Activated B cell treated with CpG ODN at 0.5 μM for 24 hours (primary cell): ENCODE measurements around the gene SCFD2. TPM values are rescaled to one million over a fixed set of nuclear protein-coding genes. Genes with fewer than 3 reads are reported as not detected.

Experiments
- ATAC-seq: fragments of 200-7000 bp; cut with Tn5 transposase; one replicate; pipeline ENCODE4 v1.10.0; 2021; ENCODE audit warnings: low read depth, mild to moderate bottlenecking, moderate library complexity
- CTCF ChIA-PET: fragments of 350-600 bp; sonication (Branson Sonifier 250); formaldehyde crosslinking; loops from one replicate; lab custom pipeline; 2021; ENCODE audit warnings: antibody characterized with exemption; lab: Charles Lee
- POLR2A ChIA-PET: fragments of 350-600 bp; sonication (Branson Sonifier 250); formaldehyde crosslinking; loops from one replicate; lab custom pipeline; 2021; ENCODE audit warnings: antibody characterized with exemption; lab: Charles Lee
- DNase-seq: peaks from one replicate; pipeline ENCODE4 v3.0.0; 2022
- H3K27ac Mint-ChIP-seq: one replicate; pipeline ENCODE4 v1.8.0; 2020; ENCODE audit warnings: mixed read lengths
- H3K27me3 Mint-ChIP-seq: one replicate; pipeline ENCODE4 v1.8.0; 2021; ENCODE audit warnings: mixed read lengths
- H3K36me3 Mint-ChIP-seq: one replicate; pipeline ENCODE4 v1.8.0; 2021; ENCODE audit warnings: low read depth, mixed read lengths
- H3K4me1 Mint-ChIP-seq: one replicate; pipeline ENCODE4 v1.8.0; 2021; ENCODE audit warnings: mixed read lengths
- H3K4me3 Mint-ChIP-seq: one replicate; pipeline ENCODE4 v1.8.0; 2020; ENCODE audit warnings: mild to moderate bottlenecking, mixed read lengths
- H3K9me3 Mint-ChIP-seq: one replicate; pipeline ENCODE4 v1.8.0; 2020; ENCODE audit warnings: mixed read lengths
- CTCF ChIP-seq: fragments of 200-600 bp; IDR thresholded peaks from one replicate; pipeline ENCODE4 v1.8.0; 2022; ENCODE audit warnings: antibody characterized with exemption, mild to moderate bottlenecking
- intact Hi-C: fragments of 100-400 bp; cut with micrococcal nuclease; formaldehyde crosslinking; loops from one replicate; pipeline ENCODE4 v1.15.1; 2024
- total RNA-seq: library from RNA; stranded (reverse); gene quantifications from 2 replicates; pipeline ENCODE4 v1.2.3, GENCODE V29; 2022

The SCFD2 gene
- total RNA-seq, 1 donor from 2014 or later, result 46.6 TPM

DNA sequence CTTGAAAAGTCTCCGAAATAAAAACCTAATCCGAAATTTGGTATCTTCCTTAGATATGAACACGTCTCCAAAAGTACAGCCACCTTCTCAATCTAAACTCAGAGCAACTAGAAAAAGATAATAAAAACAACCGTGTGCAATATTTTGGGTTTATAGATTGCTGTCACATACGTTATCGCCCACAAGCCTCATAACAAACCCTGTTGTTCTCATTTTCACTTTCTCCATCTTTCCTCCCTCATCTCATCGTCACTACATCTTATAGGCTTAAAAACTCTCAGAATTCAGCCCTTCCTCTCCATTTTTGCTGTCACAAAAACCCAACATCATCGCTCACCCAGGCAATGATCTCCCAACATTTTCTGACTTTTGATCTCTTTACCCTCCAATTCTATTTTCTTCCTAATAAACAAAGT lies 448 bp upstream of the SCFD2 start:
- Mint-ChIP-seq H3K4me1 (peaks cover 43% of the 10 kb centered on the region), H3K36me3 (peaks cover 12% of the 10 kb centered on the region), H3K27ac (peak overlapping the region; percentile 93), H3K9me3 (no peaks in the 10 kb centered on the region), H3K27me3 (peaks cover 17% of the 10 kb centered on the region), H3K4me3 (peak overlapping the region; percentile 95)
- ATAC-seq (peak; percentile 23), DNase-seq (no peak)
- POLR2A ChIA-PET, result interaction anchor here (1.2 to 1.9 kb wide), 3 partner anchors 10 to 16 kb away, joined by 3 to 19 read pairs (median 7); partner anchors contain the start of gene FIP1L1
- intact Hi-C loops, result loop anchor here (1.0 to 10.0 kb wide), 6 partner anchors 11 to 1524 kb away; partner anchors contain the start of genes CHIC2, DCUN1D4, FIP1L1 and RASL11B
- TF ChIP-seq CTCF, result no peak
- CTCF ChIA-PET, result no interaction called here

DNA sequence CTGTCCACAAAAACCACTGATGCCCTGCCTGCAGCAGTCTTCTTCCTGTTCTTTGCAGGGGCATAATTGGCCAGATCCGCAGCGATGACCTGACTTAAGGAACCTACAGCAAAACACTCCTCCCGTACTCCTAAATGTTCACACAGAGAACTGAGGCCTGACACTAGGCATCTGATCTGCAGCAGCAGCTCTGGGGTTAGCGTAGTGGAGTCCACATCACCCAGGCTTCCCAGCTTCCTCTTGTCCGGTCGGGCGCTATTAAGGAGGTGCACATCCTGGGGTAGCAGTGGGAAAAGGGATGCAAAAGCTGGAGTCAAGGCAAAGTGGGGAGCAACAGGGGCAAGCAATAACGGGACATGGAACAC lies 758 bp downstream of the SCFD2 start:
- ChIA-PET POLR2A (interaction anchor here (1.9 kb wide), 1 partner anchor 13 kb away, joined by 19 read pairs; the partner anchor contains the start of gene FIP1L1), CTCF (no interaction called here)
- no peak for TF ChIP-seq CTCF
- DNase-seq (no peak), ATAC-seq (no peak)
- peaks cover 15% of the 10 kb centered on the region for H3K36me3 Mint-ChIP-seq
- peak overlapping the region; percentile 93 for H3K27ac Mint-ChIP-seq
- intact Hi-C loops, result loop anchor here (5.0 to 10.0 kb wide), 2 partner anchors 382 to 500 kb away; partner anchors contain the start of gene RASL11B
- peak overlapping the region; percentile 95 for H3K4me3 Mint-ChIP-seq
- H3K9me3 Mint-ChIP-seq, result no peaks in the 10 kb centered on the region
- peaks cover 9% of the 10 kb centered on the region for H3K27me3 Mint-ChIP-seq
- H3K4me1 Mint-ChIP-seq, result peaks cover 55% of the 10 kb centered on the region

DNA sequence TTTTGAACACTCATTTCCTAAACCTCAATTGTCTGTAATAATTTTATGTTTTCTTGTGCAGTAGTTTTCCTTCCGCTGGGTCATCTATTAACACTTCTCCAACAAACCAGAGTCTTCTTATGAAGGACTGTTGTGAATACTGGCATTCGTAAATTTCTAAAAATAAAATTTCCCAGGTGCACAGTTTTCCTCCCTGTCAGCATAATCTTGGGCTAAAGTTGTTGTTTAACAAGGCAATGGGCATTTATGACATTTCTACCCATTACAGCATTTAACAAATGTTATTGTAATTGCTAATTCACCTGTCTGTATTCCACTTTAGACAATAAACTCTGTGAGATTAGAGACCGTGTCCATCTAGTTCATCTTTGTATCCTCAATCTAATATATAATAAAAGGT lies 1.2 kb downstream of the SCFD2 start:
- intact Hi-C loops, result loop anchor here (5.0 to 10.0 kb wide), 2 partner anchors 383 to 500 kb away; partner anchors contain the start of gene RASL11B
- Mint-ChIP-seq H3K4me1 (peaks cover 60% of the 10 kb centered on the region), H3K27ac (no peak overlapping the region), H3K36me3 (peaks cover 16% of the 10 kb centered on the region), H3K9me3 (no peaks in the 10 kb centered on the region), H3K4me3 (peak overlapping the region; percentile 95), H3K27me3 (peaks cover 5% of the 10 kb centered on the region)
- CTCF ChIA-PET, result no interaction called here
- no peak for TF ChIP-seq CTCF
- POLR2A ChIA-PET, result interaction anchor here (1.9 kb wide), 1 partner anchor 13 kb away, joined by 19 read pairs; the partner anchor contains the start of gene FIP1L1
- DNase-seq (no peak), ATAC-seq (no peak)

DNA sequence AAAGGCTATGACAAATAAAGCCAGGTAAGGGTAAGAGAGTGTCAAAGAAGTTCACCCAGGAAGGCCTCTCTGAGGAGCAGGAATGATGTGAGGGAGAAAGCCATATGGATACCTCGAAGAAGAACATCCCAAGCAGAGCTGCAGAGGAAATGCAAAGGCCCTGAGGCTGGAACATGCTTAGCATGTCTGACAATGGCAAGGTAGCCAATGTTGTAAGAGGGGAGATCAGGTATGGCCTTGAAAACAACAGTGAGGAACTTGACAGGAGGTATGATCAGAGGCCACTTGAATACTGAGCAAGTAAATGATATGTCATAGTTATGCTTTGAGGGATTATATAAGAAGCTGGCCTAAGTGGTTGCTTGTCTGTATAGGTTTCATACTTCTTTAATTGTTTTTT lies 3.8 kb downstream of the SCFD2 start:
- no peak for ATAC-seq
- Mint-ChIP-seq H3K4me3 (no peak overlapping the region), H3K9me3 (no peaks in the 10 kb centered on the region), H3K36me3 (peaks cover 26% of the 10 kb centered on the region), H3K27ac (no peak overlapping the region), H3K27me3 (no peaks in the 10 kb centered on the region), H3K4me1 (peaks cover 68% of the 10 kb centered on the region)
- DNase-seq, result no peak
- POLR2A ChIA-PET, result no interaction called here
- no peak for TF ChIP-seq CTCF
- intact Hi-C loops, result loop anchor here (10.0 kb wide), 1 partner anchor 497 kb away; the partner anchor contains the start of gene RASL11B
- CTCF ChIA-PET, result no interaction called here

- H3K9me3 Mint-ChIP-seq, result no peaks in the 10 kb centered on the region
- ChIA-PET POLR2A (no interaction called here), CTCF (no interaction called here)
- no peak for TF ChIP-seq CTCF
- DNase-seq, result no peak
- H3K36me3 Mint-ChIP-seq, result peaks cover 25% of the 10 kb centered on the region
- ATAC-seq, result no peak
- H3K4me3 Mint-ChIP-seq, result no peak overlapping the region
- intact Hi-C loops, result loop anchor here (10.0 kb wide), 1 partner anchor 497 kb away; the partner anchor contains the start of gene RASL11B
- H3K4me1 Mint-ChIP-seq, result peaks cover 62% of the 10 kb centered on the region
- no peak overlapping the region for H3K27ac Mint-ChIP-seq
- no peaks in the 10 kb centered on the region for H3K27me3 Mint-ChIP-seq
Observed at GRCh38 chr4:53361451-53361850, 4.4 kb downstream of the SCFD2 start.
